Measurements from ENCODE around the gene SPAST.

DNA sequence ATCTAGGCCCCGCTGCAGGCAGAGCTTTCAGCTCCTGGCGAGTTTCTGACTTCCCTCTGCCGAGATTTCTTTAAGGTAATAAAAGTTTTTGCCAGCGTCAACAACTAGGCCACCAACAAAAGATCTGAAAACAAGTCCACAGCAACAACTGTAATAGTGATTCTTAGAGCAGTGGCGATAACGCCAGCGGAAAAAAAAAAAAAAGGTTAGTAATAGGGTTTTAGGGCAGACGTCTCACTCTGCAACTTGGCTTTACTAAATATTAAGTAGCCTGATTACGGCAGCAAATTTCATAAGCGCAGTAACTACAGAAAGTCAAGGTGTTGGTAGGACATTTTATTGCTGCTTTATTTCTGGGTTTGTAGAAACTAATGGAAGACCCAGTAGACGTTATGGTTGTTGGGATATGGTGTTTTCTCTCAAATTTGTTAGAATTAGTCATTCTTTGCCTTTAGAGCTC lies 102.8 kb downstream of the SPAST start:
- no peak for TF ChIP-seq EZH2 (IDR thresholded peaks at IDR 0.05; ENCODE audit: borderline replicate concordance, low read length)
- TF ChIP-seq, protein P1, sequence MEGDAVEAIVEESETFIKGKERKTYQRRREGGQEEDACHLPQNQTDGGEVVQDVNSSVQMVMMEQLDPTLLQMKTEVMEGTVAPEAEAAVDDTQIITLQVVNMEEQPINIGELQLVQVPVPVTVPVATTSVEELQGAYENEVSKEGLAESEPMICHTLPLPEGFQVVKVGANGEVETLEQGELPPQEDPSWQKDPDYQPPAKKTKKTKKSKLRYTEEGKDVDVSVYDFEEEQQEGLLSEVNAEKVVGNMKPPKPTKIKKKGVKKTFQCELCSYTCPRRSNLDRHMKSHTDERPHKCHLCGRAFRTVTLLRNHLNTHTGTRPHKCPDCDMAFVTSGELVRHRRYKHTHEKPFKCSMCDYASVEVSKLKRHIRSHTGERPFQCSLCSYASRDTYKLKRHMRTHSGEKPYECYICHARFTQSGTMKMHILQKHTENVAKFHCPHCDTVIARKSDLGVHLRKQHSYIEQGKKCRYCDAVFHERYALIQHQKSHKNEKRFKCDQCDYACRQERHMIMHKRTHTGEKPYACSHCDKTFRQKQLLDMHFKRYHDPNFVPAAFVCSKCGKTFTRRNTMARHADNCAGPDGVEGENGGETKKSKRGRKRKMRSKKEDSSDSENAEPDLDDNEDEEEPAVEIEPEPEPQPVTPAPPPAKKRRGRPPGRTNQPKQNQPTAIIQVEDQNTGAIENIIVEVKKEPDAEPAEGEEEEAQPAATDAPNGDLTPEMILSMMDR (conservative IDR thresholded peaks at IDR 0.05 in 1 of 2, IDR thresholded peaks at IDR 0.05 in 1 of 2; ENCODE audit: extremely low read depth in 1 of 2, insufficient read depth in 1 of 2, low read depth in 1 of 2, low read length in 2 of 2), result no peak
